ENCODE measurements around the gene BRAF.
"Not testable (repeated sequence)": the region's sequence is repeated elsewhere in the genome, so short reads cannot be mapped to it uniquely, and the experiment has no call there.

BRAF gene

GRCh38 chr7:140917258-140917657 lies 7.5 kb downstream of the BRAF start:
- no peak overlapping the region for H3K4me3 ChIP-seq (replicated peaks in 1 of 2; ENCODE audit: low read depth in 2 of 2, low read length in 2 of 2)
- DNase-seq (ENCODE audit: low read depth in 2 of 2) = no peak
- TF ChIP-seq, protein P1, sequence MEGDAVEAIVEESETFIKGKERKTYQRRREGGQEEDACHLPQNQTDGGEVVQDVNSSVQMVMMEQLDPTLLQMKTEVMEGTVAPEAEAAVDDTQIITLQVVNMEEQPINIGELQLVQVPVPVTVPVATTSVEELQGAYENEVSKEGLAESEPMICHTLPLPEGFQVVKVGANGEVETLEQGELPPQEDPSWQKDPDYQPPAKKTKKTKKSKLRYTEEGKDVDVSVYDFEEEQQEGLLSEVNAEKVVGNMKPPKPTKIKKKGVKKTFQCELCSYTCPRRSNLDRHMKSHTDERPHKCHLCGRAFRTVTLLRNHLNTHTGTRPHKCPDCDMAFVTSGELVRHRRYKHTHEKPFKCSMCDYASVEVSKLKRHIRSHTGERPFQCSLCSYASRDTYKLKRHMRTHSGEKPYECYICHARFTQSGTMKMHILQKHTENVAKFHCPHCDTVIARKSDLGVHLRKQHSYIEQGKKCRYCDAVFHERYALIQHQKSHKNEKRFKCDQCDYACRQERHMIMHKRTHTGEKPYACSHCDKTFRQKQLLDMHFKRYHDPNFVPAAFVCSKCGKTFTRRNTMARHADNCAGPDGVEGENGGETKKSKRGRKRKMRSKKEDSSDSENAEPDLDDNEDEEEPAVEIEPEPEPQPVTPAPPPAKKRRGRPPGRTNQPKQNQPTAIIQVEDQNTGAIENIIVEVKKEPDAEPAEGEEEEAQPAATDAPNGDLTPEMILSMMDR (IDR thresholded peaks at IDR 0.05; ENCODE audit: low read depth, low read length) = no peak

DNA sequence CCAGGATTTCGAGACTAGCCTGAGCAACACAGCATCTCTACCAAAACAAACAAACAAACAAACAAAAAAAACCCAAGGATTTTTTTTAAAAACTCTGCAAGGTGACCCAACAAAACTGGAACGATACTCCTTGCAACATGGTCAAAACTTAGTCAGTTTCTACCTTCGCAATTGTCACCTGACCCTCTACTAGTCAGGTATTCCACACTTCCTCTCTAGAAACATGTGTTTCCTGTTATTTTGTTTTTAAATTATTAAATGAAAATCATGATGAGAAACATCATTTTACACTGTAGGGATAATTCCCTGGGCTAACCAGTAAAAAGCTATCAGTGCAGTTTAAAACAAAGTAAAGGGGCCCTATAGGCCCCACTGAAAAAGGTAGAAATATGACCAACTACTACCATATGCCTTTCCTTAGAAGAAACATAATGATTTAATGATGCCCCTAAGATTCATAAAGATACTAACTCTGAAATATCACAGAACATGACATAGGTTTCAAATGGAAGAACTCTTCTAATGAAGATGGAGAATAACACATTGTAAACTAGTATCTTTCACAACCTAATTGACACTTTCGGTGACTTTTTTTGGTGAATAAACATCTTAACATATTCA lies 8.7 kb downstream of the BRAF start:
- no peak for DNase-seq (ENCODE audit: low read depth in 2 of 2)
- TF ChIP-seq, protein P1 (IDR thresholded peaks at IDR 0.05; ENCODE audit: low read depth, low read length) = no peak
- H3K4me3 ChIP-seq (replicated peaks in 1 of 2; ENCODE audit: low read depth in 2 of 2, low read length in 2 of 2) = no peak overlapping the region

GRCh38 chr7:140914083-140914482 lies 10.6 kb downstream of the BRAF start:
- no peak overlapping the region for H3K4me3 ChIP-seq (replicated peaks in 1 of 2; ENCODE audit: low read depth in 2 of 2, low read length in 2 of 2)
- TF ChIP-seq, protein P1 (IDR thresholded peaks at IDR 0.05; ENCODE audit: low read depth, low read length) = no peak
- no peak for DNase-seq (ENCODE audit: low read depth in 2 of 2)

DNA sequence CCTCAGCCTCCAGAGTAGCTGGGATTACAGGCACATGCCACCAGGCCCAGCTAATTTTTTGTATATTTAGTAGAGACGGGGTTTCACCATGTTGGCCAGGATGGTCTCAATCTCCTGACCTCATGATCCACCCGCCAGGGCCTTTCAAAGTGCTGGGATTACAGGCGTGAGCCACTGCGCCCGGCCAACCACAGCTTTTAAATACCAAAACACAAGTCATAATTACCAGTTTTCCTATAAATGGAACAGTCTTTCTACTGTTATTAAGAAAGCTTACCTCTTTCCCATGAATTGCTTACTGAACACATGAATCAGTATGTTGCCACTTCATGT lies 11.2 kb downstream of the BRAF start:
- H3K4me3 ChIP-seq (replicated peaks in 1 of 2; ENCODE audit: low read depth in 2 of 2, low read length in 2 of 2); DNase-seq (ENCODE audit: low read depth in 2 of 2): not testable (repeated sequence)

- DNase-seq (ENCODE audit: low read depth in 2 of 2) = no peak
- no peak overlapping the region for H3K4me3 ChIP-seq (replicated peaks in 1 of 2; ENCODE audit: low read depth in 2 of 2, low read length in 2 of 2)
- TF ChIP-seq, protein P1 (IDR thresholded peaks at IDR 0.05; ENCODE audit: low read depth, low read length) = no peak
Measured at GRCh38 chr7:140911746-140912145, 13.0 kb downstream of the BRAF start.

GRCh38 chr7:140909476-140910161 lies 15.1 kb downstream of the BRAF start:
- TF ChIP-seq, protein P1 (IDR thresholded peaks at IDR 0.05; ENCODE audit: low read depth, low read length) = no peak

DNA sequence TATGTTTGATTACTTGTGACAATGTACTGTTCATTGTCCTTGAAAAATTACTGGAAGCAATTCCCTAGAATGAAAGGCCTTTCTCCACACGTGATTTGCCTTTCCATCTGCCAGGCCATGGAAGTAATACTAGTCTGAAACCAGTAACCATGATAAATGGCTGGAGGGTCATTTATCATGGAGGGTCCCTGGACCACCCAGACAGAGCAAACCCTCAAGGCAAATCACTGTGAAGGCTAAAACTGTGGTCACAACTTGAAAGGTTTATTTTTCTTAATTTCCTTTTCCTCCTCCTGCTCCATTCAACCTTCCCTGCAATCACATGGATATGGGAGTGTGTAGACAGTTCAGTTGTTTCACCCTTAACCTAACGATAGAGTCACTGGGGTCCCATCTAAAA lies 16.4 kb downstream of the BRAF start:
- H3K4me3 ChIP-seq (replicated peaks in 1 of 2; ENCODE audit: low read depth in 2 of 2, low read length in 2 of 2) = no peak overlapping the region
- DNase-seq (ENCODE audit: low read depth in 2 of 2) = no peak
- TF ChIP-seq, protein P1 (IDR thresholded peaks at IDR 0.05; ENCODE audit: low read depth, low read length) = no peak

More at GRCh38 chr7:140909476-140910161, 15.1 kb downstream of the BRAF start:
- H3K4me3 ChIP-seq (replicated peaks in 1 of 2; ENCODE audit: low read depth in 2 of 2, low read length in 2 of 2) = no peak overlapping the region
- DNase-seq (ENCODE audit: low read depth in 2 of 2) = no peak
